CD4-positive, CD25-positive, alpha-beta regulatory T cell (primary cell): ENCODE results near the gene RNU4-1. TPM values are rescaled to one million over a fixed set of nuclear protein-coding genes. Genes with fewer than 3 reads are reported as not detected.
"Not testable (repeated sequence)": the region's sequence is repeated elsewhere in the genome, so short reads cannot be mapped to it uniquely, and the experiment has no call there.

Experiments
- ATAC-seq, 2 donors: fragments of 150-1000 bp; cut with Tn5 transposase; one replicate each; pipeline ENCODE4 v1.10.0; 2021; ENCODE audit warnings: low read depth in 2 of 2, moderate number of reproducible peaks in 2 of 2, moderate library complexity in 1 of 2
- DNase-seq, 3 donors: peaks; one replicate each; pipeline versions ENCODE4 v3.0.0 to v3.0.0-alpha.2; 2012 to 2022; ENCODE audit warnings: mixed read lengths in 1 of 3
- H3K27ac ChIP-seq: one replicate; pipeline ENCODE4 v1.7.0; 2013; ENCODE audit warnings: mild to moderate bottlenecking, low read length; ENCODE audit not compliant: insufficient read depth, poor library complexity, severe bottlenecking
- H3K27me3 ChIP-seq: one replicate; pipeline ENCODE4 v1.7.0; 2013; ENCODE audit warnings: low read length; ENCODE audit not compliant: control insufficient read depth, insufficient read depth
- H3K36me3 ChIP-seq: one replicate; pipeline ENCODE4 v1.7.0; 2013; ENCODE audit warnings: mild to moderate bottlenecking, low read length, moderate library complexity; ENCODE audit not compliant: control insufficient read depth, insufficient read depth
- H3K4me1 ChIP-seq: 2 replicates; pipeline ENCODE4 v1.7.0; 2013; ENCODE audit warnings: mild to moderate bottlenecking, low read length; ENCODE audit not compliant: insufficient read depth, control insufficient read depth, poor library complexity, severe bottlenecking
- H3K4me3 ChIP-seq: one replicate; pipeline ENCODE4 v1.7.0; 2013; ENCODE audit warnings: low read depth, mild to moderate bottlenecking, low read length, moderate library complexity
- H3K9me3 ChIP-seq, 2 experiments: 1 replicate in 1 of 2; 2 replicates in 1 of 2; pipeline ENCODE4 v1.7.0; 2013; ENCODE audit warnings: low read length in 2 of 2, mild to moderate bottlenecking in 1 of 2, moderate library complexity in 1 of 2; ENCODE audit not compliant: control insufficient read depth in 2 of 2
- H3K27ac Mint-ChIP-seq, 3 donors: one replicate each; pipeline ENCODE4 v1.8.0; 2020 to 2022; ENCODE audit warnings: mild to moderate bottlenecking in 3 of 3, mixed read lengths in 3 of 3, moderate library complexity in 2 of 3
- H3K27me3 Mint-ChIP-seq: one replicate; pipeline ENCODE4 v1.8.0; 2022; ENCODE audit warnings: mild to moderate bottlenecking, mixed read lengths
- H3K36me3 Mint-ChIP-seq: one replicate; pipeline ENCODE4 v1.8.0; 2020; ENCODE audit warnings: mixed read lengths
- H3K4me1 Mint-ChIP-seq, 4 donors: one replicate each; pipeline ENCODE4 v1.8.0; 2020 to 2022; ENCODE audit warnings: mixed read lengths in 4 of 4, mild to moderate bottlenecking in 1 of 4
- H3K4me3 Mint-ChIP-seq, 4 donors: one replicate each; pipeline ENCODE4 v1.8.0; 2020 to 2022; ENCODE audit warnings: mild to moderate bottlenecking in 4 of 4, mixed read lengths in 4 of 4, moderate library complexity in 3 of 4
- H3K9me3 Mint-ChIP-seq, 7 donors: one replicate each; pipeline ENCODE4 v1.8.0; 2020 to 2022; ENCODE audit warnings: mixed read lengths in 7 of 7, mild to moderate bottlenecking in 3 of 7, moderate library complexity in 2 of 7
- polyA plus RNA-seq, 4 donors: library from polyadenylated mRNA; unstranded; fragments of 300-500 nt; fragmentation: Illumina TruSeq; gene quantifications; one replicate each; pipeline ENCODE4 v1.2.3, GENCODE V29; 2021
- total RNA-seq: library from RNA; stranded (reverse); gene quantifications from one replicate; pipeline ENCODE4 v1.2.3, GENCODE V29; 2022

Gene RNU4-1
- total and polyA plus RNA-seq, 5 donors from 2014 or later = 1,793 TPM; not detected in 4

- Histone ChIP-seq H3K36me3 (no peaks in the 10 kb centered on the region), H3K9me3 (no peaks in the 10 kb centered on the region), H3K27me3 (no peaks in the 10 kb centered on the region), H3K27ac (peak overlapping the region; percentile 29), H3K4me1 (peaks cover 88% of the 10 kb centered on the region), H3K4me3 (peak overlapping the region; percentile 19)
- Mint-ChIP-seq H3K27me3 (no peaks in the 10 kb centered on the region), H3K4me1 (peaks cover 24 to 92% (median 69%) of the 10 kb centered on the region in 4 donors), H3K9me3 (no peaks in the 10 kb centered on the region), H3K4me3 (peak overlapping the region; percentile 45 to 97 (median 73)), H3K36me3 (peaks cover 25% of the 10 kb centered on the region), H3K27ac (peak overlapping the region; percentile 53 to 88 (median 85))
- no peak for ATAC-seq
- DNase-seq = no peak
Measured at GRCh38 chr12:120260607-120261006, 32.4 kb downstream of the RNU4-1 start.

- Histone ChIP-seq H3K36me3 (peaks cover 3% of the 10 kb centered on the region), H3K27ac (peak overlapping the region; percentile 25), H3K4me1 (peaks cover 93% of the 10 kb centered on the region), H3K4me3 (no peak overlapping the region), H3K9me3 (no peaks in the 10 kb centered on the region), H3K27me3 (no peaks in the 10 kb centered on the region)
- Mint-ChIP-seq H3K36me3 (peaks cover 31% of the 10 kb centered on the region), H3K27ac (peak overlapping the region; percentile 53 to 92 (median 88)), H3K4me1 (peaks cover 29 to 96% (median 75%) of the 10 kb centered on the region in 4 donors), H3K4me3 (peak overlapping the region; percentile 46 to 97 (median 66)), H3K27me3 (no peaks in the 10 kb centered on the region), H3K9me3 (no peaks in the 10 kb centered on the region)
- no peak for ATAC-seq
- no peak for DNase-seq
Measured at GRCh38 chr12:120259418-120260202, 33.4 kb downstream of the RNU4-1 start.

- ATAC-seq = no peak
- no peaks in the 10 kb centered on the region for H3K27me3 ChIP-seq
- H3K4me3 ChIP-seq = no peak overlapping the region
- H3K36me3 ChIP-seq = peaks cover 3% of the 10 kb centered on the region
- no peaks in the 10 kb centered on the region for H3K27me3 Mint-ChIP-seq
- no peaks in the 10 kb centered on the region for H3K9me3 ChIP-seq
- H3K27ac Mint-ChIP-seq = peak overlapping the region; percentile 89 to 94 (median 91)
- no peaks in the 10 kb centered on the region for H3K9me3 Mint-ChIP-seq
- H3K27ac ChIP-seq = peak overlapping the region; percentile 43
- peak overlapping the region; percentile 47 to 72 (median 62) for H3K4me3 Mint-ChIP-seq
- no peak for DNase-seq
- H3K4me1 ChIP-seq = peaks cover 93% of the 10 kb centered on the region
- H3K4me1 Mint-ChIP-seq = peaks cover 28 to 96% (median 75%) of the 10 kb centered on the region in 4 donors
- H3K36me3 Mint-ChIP-seq = peaks cover 29% of the 10 kb centered on the region
Measured at GRCh38 chr12:120258323-120258896, 34.6 kb downstream of the RNU4-1 start.

GRCh38 chr12:120257041-120257821 is 35.8 kb downstream of the RNU4-1 start:
- H3K27me3 ChIP-seq = no peaks in the 10 kb centered on the region
- no peaks in the 10 kb centered on the region for H3K27me3 Mint-ChIP-seq
- H3K4me3 Mint-ChIP-seq = peak overlapping the region in 3 of 4 donors; percentile 39 to 85 (median 46)
- peak overlapping the region; percentile 87 to 91 (median 91) for H3K27ac Mint-ChIP-seq
- no peaks in the 10 kb centered on the region for H3K9me3 ChIP-seq
- no peak overlapping the region for H3K4me3 ChIP-seq
- peaks cover 23% of the 10 kb centered on the region for H3K36me3 Mint-ChIP-seq
- ATAC-seq (no peak), DNase-seq (no peak)
- peaks cover 26 to 96% (median 74%) of the 10 kb centered on the region in 4 donors for H3K4me1 Mint-ChIP-seq
- peaks cover 93% of the 10 kb centered on the region for H3K4me1 ChIP-seq
- peak overlapping the region; percentile 43 for H3K27ac ChIP-seq
- H3K9me3 Mint-ChIP-seq = no peaks in the 10 kb centered on the region
- peaks cover 3% of the 10 kb centered on the region for H3K36me3 ChIP-seq

- Mint-ChIP-seq H3K36me3 (peaks cover 15% of the 10 kb centered on the region), H3K27ac (peak overlapping the region; percentile 78 to 94 (median 88)), H3K27me3 (no peaks in the 10 kb centered on the region), H3K4me1 (peaks cover 29 to 96% (median 70%) of the 10 kb centered on the region in 4 donors), H3K9me3 (no peaks in the 10 kb centered on the region), H3K4me3 (peak overlapping the region; percentile 47 to 83 (median 66))
- ATAC-seq (no peak), DNase-seq (no peak)
- H3K27me3 ChIP-seq = no peaks in the 10 kb centered on the region
- no peaks in the 10 kb centered on the region for H3K9me3 ChIP-seq
- H3K27ac ChIP-seq = peak overlapping the region; percentile 82
- H3K4me3 ChIP-seq = peak overlapping the region; percentile 26
- peaks cover 3% of the 10 kb centered on the region for H3K36me3 ChIP-seq
- H3K4me1 ChIP-seq = peaks cover 94% of the 10 kb centered on the region
Measured at GRCh38 chr12:120254809-120255208, 38.2 kb downstream of the RNU4-1 start.

- ATAC-seq (peak; percentile 35 to 37), DNase-seq (peak; percentile 13 to 85 (median 74))
- Histone ChIP-seq H3K4me1 (peaks cover 95% of the 10 kb centered on the region), H3K4me3 (peak overlapping the region; percentile 65), H3K27ac (peak overlapping the region; percentile 82)
- H3K9me3 Mint-ChIP-seq, H3K36me3 ChIP-seq, H3K27me3 ChIP-seq, H3K27me3 Mint-ChIP-seq, H3K9me3 ChIP-seq: not testable (repeated sequence)
- Mint-ChIP-seq H3K27ac (peak overlapping the region; percentile 88 to 95 (median 93)), H3K4me1 (peaks cover 25 to 95% (median 74%) of the 10 kb centered on the region in 4 donors), H3K4me3 (peak overlapping the region; percentile 76 to 92 (median 84)), H3K36me3 (peaks cover 17% of the 10 kb centered on the region)
Measured at GRCh38 chr12:120253313-120253712, 39.7 kb downstream of the RNU4-1 start.

GRCh38 chr12:120252071-120252906 is 40.7 kb downstream of the RNU4-1 start:
- Mint-ChIP-seq H3K27me3 (no peaks in the 10 kb centered on the region), H3K4me1 (peaks cover 33 to 95% (median 75%) of the 10 kb centered on the region in 4 donors), H3K27ac (peak overlapping the region; percentile 88 to 99 (median 95)), H3K36me3 (peaks cover 14% of the 10 kb centered on the region), H3K4me3 (peak overlapping the region; percentile 76 to 92 (median 84)), H3K9me3 (no peaks in the 10 kb centered on the region)
- H3K27me3 ChIP-seq = no peaks in the 10 kb centered on the region
- no peaks in the 10 kb centered on the region for H3K9me3 ChIP-seq
- H3K4me3 ChIP-seq = peak overlapping the region; percentile 65
- H3K27ac ChIP-seq = peak overlapping the region; percentile 82
- peaks cover 3% of the 10 kb centered on the region for H3K36me3 ChIP-seq
- DNase-seq = peak; percentile 64 to 97 (median 90)
- ATAC-seq = peak; percentile 95 to 96
- H3K4me1 ChIP-seq = peaks cover 95% of the 10 kb centered on the region
